HEK293 (cell line): ENCODE results near the gene TMC2.

ENCODE experiments used
- CTCF ChIP-seq: fragments of 450-650 bp; formaldehyde crosslinking; IDR thresholded peaks from 2 replicates; pipeline ENCODE4 v1.5.1; 2016; ENCODE audit warnings: missing biosample characterization, missing genetic modification characterization
- IKZF3 ChIP-seq: fragments of 450-650 bp; IDR thresholded peaks from 2 replicates; pipeline ENCODE4 v1.5.0; 2018; ENCODE audit warnings: missing biosample characterization, mild to moderate bottlenecking, missing genetic modification characterization, moderate library complexity
- KLF10 ChIP-seq: fragments of 450-650 bp; IDR thresholded peaks from 2 replicates; pipeline ENCODE4 v1.5.1; 2018; ENCODE audit warnings: missing biosample characterization, mild to moderate bottlenecking, missing genetic modification characterization
- KLF8 ChIP-seq: fragments of 450-650 bp; formaldehyde crosslinking; IDR thresholded peaks from 2 replicates; pipeline ENCODE4 v1.5.1; 2016; ENCODE audit warnings: missing biosample characterization, missing genetic modification characterization
- MYNN ChIP-seq: fragments of 450-650 bp; formaldehyde crosslinking; IDR thresholded peaks from 2 replicates; pipeline ENCODE4 v1.5.1; 2016; ENCODE audit warnings: missing biosample characterization, missing genetic modification characterization, borderline replicate concordance
- MZF1 ChIP-seq: fragments of 450-650 bp; formaldehyde crosslinking; IDR thresholded peaks from 2 replicates; pipeline ENCODE4 v1.5.1; 2017; ENCODE audit warnings: missing biosample characterization, missing genetic modification characterization, borderline replicate concordance
- SALL2 ChIP-seq: fragments of 450-650 bp; formaldehyde crosslinking; IDR thresholded peaks from 2 replicates; pipeline ENCODE4 v1.5.0; 2017; ENCODE audit warnings: missing biosample characterization, mild to moderate bottlenecking, missing genetic modification characterization, borderline replicate concordance
- SCRT1 ChIP-seq: fragments of 450-650 bp; formaldehyde crosslinking; IDR thresholded peaks from 2 replicates; pipeline ENCODE4 v1.5.1; 2016; ENCODE audit warnings: missing biosample characterization, missing genetic modification characterization, borderline replicate concordance
- SP2 ChIP-seq: fragments of 450-650 bp; formaldehyde crosslinking; IDR thresholded peaks from 2 replicates; pipeline ENCODE4 v1.5.1; 2016; ENCODE audit warnings: missing biosample characterization, missing genetic modification characterization
- SP7 ChIP-seq: fragments of 450-650 bp; formaldehyde crosslinking; IDR thresholded peaks from 2 replicates; pipeline ENCODE4 v1.5.1; 2016; ENCODE audit warnings: missing biosample characterization, missing genetic modification characterization
- ZBTB17 ChIP-seq: fragments of 450-650 bp; formaldehyde crosslinking; IDR thresholded peaks from 2 replicates; pipeline ENCODE4 v1.5.1; 2016; ENCODE audit warnings: missing biosample characterization, missing genetic modification characterization
- ZBTB7A ChIP-seq: fragments of 450-650 bp; formaldehyde crosslinking; IDR thresholded peaks from 2 replicates; pipeline ENCODE4 v1.5.1; 2016; ENCODE audit warnings: low read depth, missing biosample characterization, missing genetic modification characterization
- ZFHX2 ChIP-seq: fragments of 450-650 bp; formaldehyde crosslinking; conservative IDR thresholded peaks from 2 replicates; pipeline ENCODE4 v1.5.1; 2016; ENCODE audit warnings: missing biosample characterization, missing genetic modification characterization
- ZNF146 ChIP-seq: fragments of 450-650 bp; formaldehyde crosslinking; IDR thresholded peaks from 2 replicates; pipeline ENCODE4 v1.5.1; 2016; ENCODE audit warnings: missing biosample characterization, missing genetic modification characterization
- ZNF16 ChIP-seq: fragments of 450-650 bp; formaldehyde crosslinking; IDR thresholded peaks from 2 replicates; pipeline ENCODE4 v1.5.1; 2016; ENCODE audit warnings: low read depth, missing biosample characterization, missing genetic modification characterization
- ZNF175 ChIP-seq: fragments of 450-650 bp; formaldehyde crosslinking; IDR thresholded peaks from 2 replicates; pipeline ENCODE4 v1.5.1; 2016; ENCODE audit warnings: missing biosample characterization, missing genetic modification characterization
- ZNF214 ChIP-seq: fragments of 450-650 bp; formaldehyde crosslinking; IDR thresholded peaks from 2 replicates; pipeline ENCODE4 v1.5.1; 2017; ENCODE audit warnings: missing biosample characterization, mild to moderate bottlenecking, missing genetic modification characterization, borderline replicate concordance
- ZNF248 ChIP-seq: fragments of 450-650 bp; formaldehyde crosslinking; IDR thresholded peaks from 2 replicates; pipeline ENCODE4 v1.5.1; 2017; ENCODE audit warnings: missing biosample characterization, missing genetic modification characterization
- ZNF292 ChIP-seq: fragments of 450-650 bp; formaldehyde crosslinking; IDR thresholded peaks from 2 replicates; pipeline ENCODE4 v1.5.1; 2016; ENCODE audit warnings: low read depth, missing biosample characterization, missing genetic modification characterization, borderline replicate concordance
- ZNF302 ChIP-seq: fragments of 450-650 bp; formaldehyde crosslinking; IDR thresholded peaks from 2 replicates; pipeline ENCODE4 v1.5.1; 2016; ENCODE audit warnings: missing biosample characterization, missing genetic modification characterization, low read depth
- ZNF324 ChIP-seq: fragments of 450-650 bp; formaldehyde crosslinking; IDR thresholded peaks from 2 replicates; pipeline ENCODE4 v1.5.1; 2016; ENCODE audit warnings: missing biosample characterization, missing genetic modification characterization
- ZNF335 ChIP-seq: fragments of 450-650 bp; formaldehyde crosslinking; conservative IDR thresholded peaks from 2 replicates; pipeline ENCODE4 v1.5.1; 2016; ENCODE audit warnings: missing biosample characterization, missing genetic modification characterization
- ZNF473 ChIP-seq: fragments of 450-650 bp; formaldehyde crosslinking; IDR thresholded peaks from 2 replicates; pipeline ENCODE4 v1.5.1; 2017; ENCODE audit warnings: missing biosample characterization, missing genetic modification characterization
- ZNF501 ChIP-seq: fragments of 450-650 bp; formaldehyde crosslinking; IDR thresholded peaks from 2 replicates; pipeline ENCODE4 v1.5.1; 2016; ENCODE audit warnings: missing biosample characterization, missing genetic modification characterization
- ZNF548 ChIP-seq: fragments of 450-650 bp; formaldehyde crosslinking; IDR thresholded peaks from 2 replicates; pipeline ENCODE4 v1.5.1; 2016; ENCODE audit warnings: missing biosample characterization, missing genetic modification characterization
- ZNF585B ChIP-seq: fragments of 450-650 bp; formaldehyde crosslinking; IDR thresholded peaks from 2 replicates; pipeline ENCODE4 v1.5.1; 2016; ENCODE audit warnings: missing biosample characterization, missing genetic modification characterization
- ZNF626 ChIP-seq: fragments of 450-650 bp; sonication (Bioruptor Pico); formaldehyde crosslinking; IDR thresholded peaks from 2 replicates; pipeline ENCODE4 v1.5.1; 2018; ENCODE audit warnings: missing biosample characterization, missing genetic modification characterization, inconsistent platforms
- ZNF654 ChIP-seq: fragments of 450-650 bp; formaldehyde crosslinking; IDR thresholded peaks from 2 replicates; pipeline ENCODE4 v1.5.1; 2016; ENCODE audit warnings: low read depth, missing biosample characterization, missing genetic modification characterization
- ZNF677 ChIP-seq: fragments of 450-650 bp; IDR thresholded peaks from 2 replicates; pipeline ENCODE4 v1.5.0; 2018; ENCODE audit warnings: missing biosample characterization, mild to moderate bottlenecking, missing genetic modification characterization, moderate library complexity
- ZNF692 ChIP-seq: fragments of 450-650 bp; formaldehyde crosslinking; IDR thresholded peaks from 2 replicates; pipeline ENCODE4 v1.5.1; 2016; ENCODE audit warnings: missing biosample characterization, missing genetic modification characterization
- ZNF701 ChIP-seq: fragments of 450-650 bp; formaldehyde crosslinking; IDR thresholded peaks from 2 replicates; pipeline ENCODE4 v1.5.1; 2016; ENCODE audit warnings: missing biosample characterization, missing genetic modification characterization
- ZNF768 ChIP-seq: fragments of 450-650 bp; formaldehyde crosslinking; IDR thresholded peaks from 2 replicates; pipeline ENCODE4 v1.5.1; 2018; ENCODE audit warnings: missing biosample characterization, mild to moderate bottlenecking, missing genetic modification characterization
- TF ChIP-seq, protein P1 (sequence below): fragments of 450-650 bp; formaldehyde crosslinking; IDR thresholded peaks from 2 replicates; pipeline ENCODE4 v1.5.1; 2017; ENCODE audit warnings: missing biosample characterization, mild to moderate bottlenecking, missing genetic modification characterization, moderate library complexity
- TF ChIP-seq, protein P2 (sequence below): fragments of 450-650 bp; formaldehyde crosslinking; IDR thresholded peaks from 2 replicates; pipeline ENCODE4 v1.5.1; 2016; ENCODE audit warnings: missing biosample characterization, missing genetic modification characterization

TMC2 gene

GRCh38 chr20:2688041-2688591, 151.7 kb downstream of the TMC2 start (continued):
- TF ChIP-seq, protein P1, sequence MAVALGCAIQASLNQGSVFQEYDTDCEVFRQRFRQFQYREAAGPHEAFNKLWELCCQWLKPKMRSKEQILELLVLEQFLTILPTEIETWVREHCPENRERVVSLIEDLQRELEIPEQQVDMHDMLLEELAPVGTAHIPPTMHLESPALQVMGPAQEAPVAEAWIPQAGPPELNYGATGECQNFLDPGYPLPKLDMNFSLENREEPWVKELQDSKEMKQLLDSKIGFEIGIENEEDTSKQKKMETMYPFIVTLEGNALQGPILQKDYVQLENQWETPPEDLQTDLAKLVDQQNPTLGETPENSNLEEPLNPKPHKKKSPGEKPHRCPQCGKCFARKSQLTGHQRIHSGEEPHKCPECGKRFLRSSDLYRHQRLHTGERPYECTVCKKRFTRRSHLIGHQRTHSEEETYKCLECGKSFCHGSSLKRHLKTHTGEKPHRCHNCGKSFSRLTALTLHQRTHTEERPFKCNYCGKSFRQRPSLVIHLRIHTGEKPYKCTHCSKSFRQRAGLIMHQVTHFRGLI (tag by site-specific recombination): no peak
- TF ChIP-seq SP7 (tag by site-specific recombination) (no peak), ZNF501 (tag by site-specific recombination) (no peak), ZFHX2 (tag by site-specific recombination) (0 out of 2 replicates have a peak, but pooled peaks have one; percentile 19), ZNF677 (tag by site-specific recombination) (no peak), SCRT1 (tag by site-specific recombination) (no peak), CTCF (tag by site-specific recombination) (0 out of 2 replicates have a peak, but pooled peaks have one; percentile 14), ZNF175 (no peak), ZNF473 (no peak), IKZF3 (tag by site-specific recombination) (no peak), ZNF654 (tag by site-specific recombination) (peak; percentile 91), ZNF335 (peak; percentile 55), SP2 (tag by site-specific recombination) (no peak), ZBTB17 (tag by site-specific recombination) (peak; percentile 87), ZNF548 (tag by site-specific recombination) (no peak), ZNF214 (tag by site-specific recombination) (no peak), ZNF248 (tag by site-specific recombination) (no peak), ZNF302 (tag by site-specific recombination) (no peak), ZNF585B (tag by site-specific recombination) (no peak), ZNF324 (no peak), ZNF701 (no peak), ZNF292 (tag by site-specific recombination) (no peak), MZF1 (no peak), MYNN (no peak), KLF10 (tag by site-specific recombination) (no peak), ZNF626 (no peak), KLF8 (tag by site-specific recombination) (no peak), ZNF146 (no peak), ZNF16 (tag by site-specific recombination) (no peak), ZBTB7A (tag by site-specific recombination) (no peak), SALL2 (tag by site-specific recombination) (no peak), ZNF768 (no peak), ZNF692 (tag by site-specific recombination) (peak; percentile 47; the same call in 1 of the 2 replicates)
- TF ChIP-seq, protein P2, sequence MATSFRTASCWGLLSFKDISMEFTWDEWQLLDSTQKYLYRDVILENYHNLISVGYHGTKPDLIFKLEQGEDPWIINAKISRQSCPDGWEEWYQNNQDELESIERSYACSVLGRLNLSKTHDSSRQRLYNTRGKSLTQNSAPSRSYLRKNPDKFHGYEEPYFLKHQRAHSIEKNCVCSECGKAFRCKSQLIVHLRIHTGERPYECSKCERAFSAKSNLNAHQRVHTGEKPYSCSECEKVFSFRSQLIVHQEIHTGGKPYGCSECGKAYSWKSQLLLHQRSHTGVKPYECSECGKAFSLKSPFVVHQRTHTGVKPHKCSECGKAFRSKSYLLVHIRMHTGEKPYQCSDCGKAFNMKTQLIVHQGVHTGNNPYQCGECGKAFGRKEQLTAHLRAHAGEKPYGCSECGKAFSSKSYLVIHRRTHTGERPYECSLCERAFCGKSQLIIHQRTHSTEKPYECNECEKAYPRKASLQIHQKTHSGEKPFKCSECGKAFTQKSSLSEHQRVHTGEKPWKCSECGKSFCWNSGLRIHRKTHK (tag by site-specific recombination): no peak
